Stimulated activated naive CD4-positive, alpha-beta T cell treated with Interleukin-2 at 50 U/mL for 16 hours (primary cell): Measurements from ENCODE around the gene FURIN.
"Not testable (repeated sequence)": the region's sequence is repeated elsewhere in the genome, so short reads cannot be mapped to it uniquely, and the experiment has no call there.

Experiments
- DNase-seq: peaks from one replicate; lab custom pipeline; 2025; lab: John Stamatoyannopoulos, UW

The FURIN gene

DNA sequence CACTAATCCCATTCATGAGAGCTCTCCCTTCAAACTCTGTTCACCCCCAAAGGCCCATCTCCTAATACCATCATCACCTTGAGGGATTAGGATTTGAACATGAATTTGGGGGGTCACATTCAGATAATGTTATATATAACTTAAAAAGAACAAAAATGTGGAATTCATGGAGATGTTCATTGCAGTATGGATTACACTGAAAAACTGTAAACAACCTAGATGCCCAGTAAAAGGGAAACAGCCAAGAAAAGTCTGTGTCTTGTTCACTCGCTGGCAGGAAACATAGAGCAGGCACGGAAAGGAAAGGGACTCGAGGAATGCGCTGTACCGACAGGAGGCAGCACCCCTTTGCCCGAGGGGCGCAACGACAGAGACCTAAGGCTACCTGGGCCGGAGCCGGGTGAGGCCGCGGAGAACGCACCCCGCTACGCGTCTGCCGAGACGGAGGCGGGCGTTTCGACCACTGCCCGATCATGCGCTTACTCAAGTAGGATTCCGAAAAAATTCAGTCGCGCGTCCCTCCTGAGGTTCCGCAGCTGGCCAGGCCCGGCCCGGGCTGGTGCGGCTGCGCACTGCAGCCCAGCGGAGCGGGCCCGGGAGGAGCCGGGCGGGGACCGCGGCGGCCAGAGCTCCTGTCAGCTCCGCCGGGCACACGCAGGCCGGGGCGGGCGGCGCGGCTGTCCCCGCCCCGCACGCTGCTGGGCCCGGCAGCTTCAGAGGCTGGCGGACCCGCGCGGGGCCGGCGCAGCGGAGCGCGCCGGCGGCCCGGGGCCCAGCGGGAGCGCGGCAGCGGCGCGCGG lies 33.9 kb downstream of the FURIN start:
- DNase-seq: peak; percentile 70

GRCh38 chr15:90902840-90903732 lies 34.7 kb downstream of the FURIN start, which contains the start of gene MAN2A2:
TSS of gene MAN2A2 (plus strand) at chr15:90903302. CDS start at chr15:90904208, 906 bp downstream.
- peak; percentile 68 for DNase-seq

GRCh38 chr15:90903733-90904536 lies 35.5 kb downstream of the FURIN start:
- no peak for DNase-seq

GRCh38 chr15:90904746-90905145 lies 36.4 kb downstream of the FURIN start:
- DNase-seq: no peak

DNA sequence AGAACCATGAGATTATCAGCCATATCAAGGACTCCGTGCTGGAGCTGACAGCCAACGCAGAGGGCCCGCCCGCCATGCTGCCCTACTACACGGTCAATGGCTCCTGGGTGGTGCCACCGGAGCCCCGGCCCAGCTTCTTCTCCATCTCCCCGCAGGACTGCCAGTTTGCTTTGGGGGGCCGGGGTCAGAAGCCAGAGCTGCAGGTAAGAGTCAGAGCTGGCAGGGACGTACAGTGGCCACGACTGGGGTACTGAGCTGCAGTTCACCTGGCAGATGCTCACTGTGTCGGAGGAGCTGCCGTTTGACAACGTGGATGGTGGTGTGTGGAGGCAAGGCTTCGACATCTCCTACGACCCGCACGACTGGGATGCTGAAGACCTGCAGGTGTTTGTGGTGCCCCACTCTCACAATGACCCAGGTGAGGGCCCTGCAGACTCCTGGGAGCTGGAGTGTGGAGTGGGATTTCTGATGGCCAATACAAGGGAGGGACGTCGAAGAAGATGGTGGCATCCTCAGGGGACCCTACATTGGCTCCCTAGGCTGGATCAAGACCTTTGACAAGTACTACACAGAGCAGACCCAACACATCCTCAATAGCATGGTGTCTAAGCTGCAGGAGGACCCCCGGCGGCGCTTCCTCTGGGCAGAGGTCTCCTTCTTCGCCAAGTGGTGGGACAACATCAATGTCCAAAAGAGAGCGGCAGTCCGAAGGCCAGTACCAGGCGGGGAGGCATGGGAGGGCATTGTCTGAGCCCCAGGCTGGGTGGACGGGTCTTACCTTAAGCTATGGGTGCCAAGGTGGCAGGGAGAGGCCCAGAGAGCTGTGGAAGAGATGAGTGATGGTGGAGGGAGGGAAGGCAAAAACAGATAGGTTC lies 37.2 kb downstream of the FURIN start:
- DNase-seq: no peak

DNA sequence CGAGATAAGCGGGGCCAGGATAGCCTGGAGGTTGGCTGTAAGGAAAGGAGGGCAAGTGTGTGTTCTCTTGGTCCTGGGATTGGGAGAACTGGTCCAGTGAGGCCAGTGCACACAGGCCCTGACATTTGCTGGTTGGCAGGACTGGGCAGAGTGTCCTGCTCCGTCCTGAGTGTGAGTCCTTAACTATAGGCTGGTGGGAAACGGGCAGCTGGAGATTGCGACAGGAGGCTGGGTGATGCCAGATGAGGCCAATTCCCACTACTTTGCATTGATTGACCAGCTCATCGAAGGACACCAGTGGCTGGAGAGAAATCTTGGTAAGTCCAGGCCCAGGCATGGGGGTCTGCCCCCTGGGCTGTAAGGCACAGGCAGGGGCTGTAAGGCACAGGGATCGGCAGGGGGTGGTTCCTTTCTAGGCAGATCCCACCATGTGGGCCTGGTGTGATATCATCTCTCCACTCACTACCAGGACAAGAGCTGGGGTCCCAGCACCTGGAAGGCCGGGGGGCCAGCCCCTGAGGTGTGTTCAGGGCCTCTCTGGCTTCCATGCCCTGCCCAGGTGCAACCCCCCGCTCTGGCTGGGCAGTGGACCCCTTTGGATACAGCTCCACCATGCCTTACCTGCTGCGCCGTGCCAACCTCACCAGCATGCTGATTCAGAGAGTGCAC lies 37.9 kb downstream of the FURIN start:
- no peak for DNase-seq

DNA sequence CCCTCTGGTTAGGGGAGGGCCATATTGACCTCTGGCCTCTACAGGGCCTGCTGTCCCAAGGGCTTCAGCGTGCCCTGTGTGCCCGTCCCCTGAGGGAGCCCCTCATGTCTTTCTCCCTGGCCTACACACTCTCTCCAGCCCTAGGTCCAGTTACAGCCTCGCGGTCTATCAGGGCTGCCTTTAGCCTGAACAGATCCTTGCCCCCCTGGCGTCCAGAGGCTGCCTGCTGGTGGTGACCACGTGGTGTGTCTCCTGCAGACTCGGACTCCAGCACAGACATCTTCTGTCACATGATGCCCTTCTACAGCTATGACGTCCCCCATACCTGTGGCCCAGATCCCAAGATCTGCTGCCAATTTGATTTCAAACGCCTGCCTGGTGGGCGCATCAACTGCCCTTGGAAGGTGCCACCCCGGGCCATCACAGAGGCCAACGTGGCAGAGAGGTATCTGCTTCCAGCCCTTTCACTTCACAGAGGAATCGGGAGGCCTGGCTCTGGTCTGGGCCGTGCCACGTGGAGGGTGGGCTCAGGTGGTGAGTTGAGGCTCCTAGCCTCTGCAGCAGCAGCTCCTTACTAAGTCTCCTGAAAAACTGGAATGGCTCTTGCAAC lies 38.8 kb downstream of the FURIN start:
- DNase-seq: no peak

DNA sequence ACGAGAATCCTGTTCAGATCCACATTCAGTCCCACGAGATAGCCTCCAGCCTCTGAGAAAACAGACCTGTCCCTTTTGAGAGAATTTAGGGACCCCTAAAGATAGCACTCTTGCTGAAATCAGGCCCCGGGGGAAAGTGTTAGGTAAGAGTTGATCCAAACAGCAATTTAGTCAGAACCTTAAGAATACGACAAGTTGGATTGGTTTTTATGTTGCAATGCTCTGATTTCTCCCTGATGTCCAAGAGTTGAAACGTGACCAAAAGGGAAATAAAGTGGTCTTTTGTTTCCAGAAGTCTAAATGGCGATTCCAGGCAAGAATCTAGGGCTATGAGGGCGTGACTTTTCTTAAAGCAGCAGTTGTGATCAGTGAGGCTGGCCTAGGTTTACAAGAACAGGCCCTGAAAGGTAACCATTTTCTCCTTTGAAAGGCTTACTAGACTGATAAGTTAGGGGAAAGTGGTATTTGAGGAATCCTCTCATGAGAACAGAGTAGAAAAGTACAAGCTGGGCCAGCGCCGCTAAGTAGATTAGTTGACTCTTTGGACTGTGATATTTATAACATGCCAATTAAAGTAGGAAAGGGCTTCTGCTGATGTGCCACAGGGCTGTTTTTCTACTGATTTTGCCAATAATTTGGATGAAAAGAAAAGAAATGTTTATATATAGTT lies 39.6 kb downstream of the FURIN start:
- no peak for DNase-seq

DNA sequence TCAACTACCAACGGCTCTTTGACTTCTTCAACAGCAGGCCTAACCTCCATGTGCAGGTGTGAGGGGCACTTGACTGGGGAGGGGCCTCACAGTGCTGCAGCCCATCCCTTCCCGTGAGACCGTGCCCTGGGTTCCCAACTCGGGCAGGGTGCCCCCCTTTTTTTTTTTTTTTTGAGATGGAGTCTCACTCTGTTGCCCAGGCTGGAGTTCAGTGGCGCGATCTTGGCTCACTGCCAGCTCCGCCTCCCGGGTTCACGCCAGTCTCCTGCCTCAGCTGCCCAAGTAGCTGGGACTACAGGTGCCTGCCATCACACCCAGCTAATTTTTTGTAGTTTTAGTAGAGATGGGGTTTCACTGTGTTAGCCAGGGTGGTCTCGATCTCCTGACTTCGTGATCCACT lies 41.1 kb downstream of the FURIN start:
- not testable (repeated sequence) for DNase-seq

GRCh38 chr15:90909976-90910375 lies 41.6 kb downstream of the FURIN start:
- DNase-seq: no peak

DNA sequence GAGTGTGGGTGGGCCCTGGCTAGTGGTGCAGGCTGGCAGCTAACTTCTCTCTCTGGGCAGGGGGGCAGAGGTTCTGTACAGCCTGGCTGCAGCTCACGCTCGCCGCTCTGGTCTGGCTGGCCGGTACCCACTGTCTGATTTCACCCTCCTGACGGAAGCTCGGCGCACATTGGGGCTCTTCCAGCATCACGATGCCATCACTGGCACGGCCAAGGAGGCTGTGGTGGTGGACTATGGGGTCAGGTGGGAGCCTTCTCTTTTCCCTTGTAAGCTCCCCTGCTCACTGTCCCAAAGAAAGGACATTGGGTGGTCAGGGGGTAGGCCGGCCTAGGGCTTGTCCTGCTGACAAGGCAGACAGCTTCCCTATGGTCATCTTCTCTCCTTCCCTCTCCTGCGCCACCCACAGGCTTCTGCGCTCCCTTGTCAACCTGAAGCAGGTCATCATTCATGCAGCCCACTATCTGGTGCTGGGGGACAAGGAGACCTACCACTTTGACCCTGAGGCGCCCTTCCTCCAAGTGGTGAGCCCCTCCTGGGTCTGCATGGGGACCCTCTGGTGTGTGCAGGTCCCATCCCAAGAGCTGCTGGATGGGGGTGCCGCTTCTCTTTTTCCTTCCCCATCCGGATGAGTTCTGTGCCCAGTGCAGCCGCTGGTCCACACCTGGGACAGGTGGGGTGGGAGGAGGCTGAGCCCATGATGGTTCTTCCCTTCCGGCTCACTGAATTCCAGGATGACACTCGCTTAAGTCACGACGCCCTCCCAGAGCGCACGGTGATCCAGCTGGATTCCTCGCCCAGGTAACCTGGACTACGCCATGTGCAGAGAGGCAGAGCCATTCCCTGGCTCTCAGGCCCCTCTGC lies 42.3 kb downstream of the FURIN start:
- no peak for DNase-seq

GRCh38 chr15:90911302-90911623 lies 42.9 kb downstream of the FURIN start:
- no peak for DNase-seq

DNA sequence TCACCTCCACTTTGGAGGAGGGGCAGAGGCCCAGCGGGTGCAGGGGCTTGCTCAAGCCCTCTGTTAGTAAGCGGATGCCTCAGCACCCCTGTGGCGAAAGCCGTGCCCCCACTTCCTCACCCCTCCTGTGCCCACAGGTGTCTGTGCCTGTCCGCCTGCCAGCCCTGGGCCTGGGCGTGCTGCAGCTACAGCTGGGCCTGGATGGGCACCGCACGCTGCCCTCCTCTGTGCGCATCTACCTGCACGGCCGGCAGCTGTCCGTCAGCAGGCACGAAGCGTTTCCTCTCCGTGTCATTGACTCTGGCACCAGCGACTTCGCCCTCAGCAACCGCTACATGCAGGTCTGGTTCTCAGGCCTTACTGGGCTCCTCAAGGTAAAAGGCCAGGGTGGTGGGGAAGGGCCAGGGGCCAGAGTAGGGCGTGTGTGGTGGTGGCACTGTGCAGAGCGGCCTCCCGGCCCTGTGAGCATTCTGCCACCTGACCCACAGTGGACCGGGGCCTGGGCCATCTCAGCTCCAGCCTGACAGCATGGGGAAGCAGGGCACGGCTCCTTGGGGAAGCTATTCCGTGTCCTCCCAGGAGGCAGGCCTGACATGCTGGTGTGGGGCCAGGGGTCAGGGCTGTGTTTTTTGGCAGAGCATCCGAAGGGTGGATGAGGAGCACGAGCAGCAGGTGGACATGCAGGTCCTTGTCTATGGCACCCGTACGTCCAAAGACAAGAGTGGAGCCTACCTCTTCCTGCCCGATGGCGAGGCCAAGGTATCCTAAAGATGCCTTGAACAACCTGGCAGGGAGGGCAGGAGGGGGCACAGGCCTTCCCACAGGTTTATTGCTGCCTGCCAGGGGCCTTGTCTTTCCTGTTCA lies 43.8 kb downstream of the FURIN start:
- DNase-seq: no peak

GRCh38 chr15:90912770-90913075 lies 44.3 kb downstream of the FURIN start:
- no peak for DNase-seq

DNA sequence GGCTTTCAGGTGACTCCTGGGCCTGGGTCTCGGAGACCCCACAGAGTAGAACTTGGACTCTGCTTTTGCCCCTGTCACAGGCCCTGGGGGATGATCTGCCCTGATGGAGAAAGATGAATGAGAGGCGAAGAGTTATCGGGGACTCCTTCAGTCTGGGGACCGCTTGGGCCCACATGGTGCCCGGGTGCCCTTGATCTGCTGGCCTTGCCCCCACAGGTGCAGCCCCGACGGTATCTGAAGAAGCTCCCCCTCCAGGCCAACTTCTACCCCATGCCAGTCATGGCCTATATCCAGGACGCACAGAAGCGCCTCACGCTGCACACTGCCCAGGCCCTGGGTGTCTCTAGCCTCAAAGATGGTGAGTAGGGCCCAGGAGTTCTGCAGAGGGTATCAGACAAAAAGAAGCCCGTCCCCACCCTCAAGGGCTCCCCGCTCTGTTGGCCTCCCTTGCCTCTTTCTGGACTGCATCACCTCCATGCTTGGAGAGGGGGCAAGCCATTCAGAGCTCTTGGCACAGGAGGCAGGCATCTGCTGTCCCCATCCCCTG lies 45.1 kb downstream of the FURIN start:
- DNase-seq: no peak

- no peak for DNase-seq
These were observed 46.1 kb downstream of the FURIN start for GRCh38 chr15:90914305-90915080.
